Cardiac fibroblast (primary cell): ENCODE measurements around the gene TBC1D5.

ENCODE experiments used
- DNase-seq, 2 donors: peaks; one replicate each; pipeline versions ENCODE4 v3.0.0 to v3.0.0-alpha.2; 2010; ENCODE audit warnings: low read depth in 2 of 2
- H3K4me3 ChIP-seq, 2 donors: replicated peaks in 1 of 2; 1 replicate in 1 of 2; 2 replicates in 1 of 2; pipeline ENCODE4 v1.5.1; 2011; ENCODE audit warnings: low read depth in 2 of 2, low read length in 2 of 2, mild to moderate bottlenecking in 2 of 2, moderate library complexity in 1 of 2
- TF ChIP-seq, protein P1 (sequence below): IDR thresholded peaks from one replicate; pipeline ENCODE4 v1.5.1; 2011; ENCODE audit warnings: low read depth, mild to moderate bottlenecking, low read length, inconsistent platforms

Gene TBC1D5

DNA sequence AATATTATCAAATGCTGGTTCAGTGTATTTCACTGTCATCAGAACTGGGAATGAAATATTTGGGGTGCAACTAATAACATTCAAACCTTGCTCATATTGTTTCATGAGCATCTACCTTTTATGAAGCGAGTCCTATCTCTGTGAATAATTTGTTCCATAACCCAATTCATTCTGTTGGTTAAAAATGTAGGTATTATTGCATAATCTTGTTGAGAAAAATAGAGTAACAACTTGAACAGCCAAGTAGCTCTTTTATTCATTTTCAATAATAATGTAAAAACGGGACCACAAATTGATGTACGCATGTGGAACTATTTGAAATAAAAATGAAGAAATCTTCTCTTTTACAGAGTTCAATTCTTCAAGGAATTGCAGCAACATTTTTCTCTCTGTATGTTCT is 30.1 kb upstream of the TBC1D5 start:
- TF ChIP-seq, protein P1, sequence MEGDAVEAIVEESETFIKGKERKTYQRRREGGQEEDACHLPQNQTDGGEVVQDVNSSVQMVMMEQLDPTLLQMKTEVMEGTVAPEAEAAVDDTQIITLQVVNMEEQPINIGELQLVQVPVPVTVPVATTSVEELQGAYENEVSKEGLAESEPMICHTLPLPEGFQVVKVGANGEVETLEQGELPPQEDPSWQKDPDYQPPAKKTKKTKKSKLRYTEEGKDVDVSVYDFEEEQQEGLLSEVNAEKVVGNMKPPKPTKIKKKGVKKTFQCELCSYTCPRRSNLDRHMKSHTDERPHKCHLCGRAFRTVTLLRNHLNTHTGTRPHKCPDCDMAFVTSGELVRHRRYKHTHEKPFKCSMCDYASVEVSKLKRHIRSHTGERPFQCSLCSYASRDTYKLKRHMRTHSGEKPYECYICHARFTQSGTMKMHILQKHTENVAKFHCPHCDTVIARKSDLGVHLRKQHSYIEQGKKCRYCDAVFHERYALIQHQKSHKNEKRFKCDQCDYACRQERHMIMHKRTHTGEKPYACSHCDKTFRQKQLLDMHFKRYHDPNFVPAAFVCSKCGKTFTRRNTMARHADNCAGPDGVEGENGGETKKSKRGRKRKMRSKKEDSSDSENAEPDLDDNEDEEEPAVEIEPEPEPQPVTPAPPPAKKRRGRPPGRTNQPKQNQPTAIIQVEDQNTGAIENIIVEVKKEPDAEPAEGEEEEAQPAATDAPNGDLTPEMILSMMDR, result no peak
- DNase-seq, result no peak
- H3K4me3 ChIP-seq, result no peak overlapping the region

DNA sequence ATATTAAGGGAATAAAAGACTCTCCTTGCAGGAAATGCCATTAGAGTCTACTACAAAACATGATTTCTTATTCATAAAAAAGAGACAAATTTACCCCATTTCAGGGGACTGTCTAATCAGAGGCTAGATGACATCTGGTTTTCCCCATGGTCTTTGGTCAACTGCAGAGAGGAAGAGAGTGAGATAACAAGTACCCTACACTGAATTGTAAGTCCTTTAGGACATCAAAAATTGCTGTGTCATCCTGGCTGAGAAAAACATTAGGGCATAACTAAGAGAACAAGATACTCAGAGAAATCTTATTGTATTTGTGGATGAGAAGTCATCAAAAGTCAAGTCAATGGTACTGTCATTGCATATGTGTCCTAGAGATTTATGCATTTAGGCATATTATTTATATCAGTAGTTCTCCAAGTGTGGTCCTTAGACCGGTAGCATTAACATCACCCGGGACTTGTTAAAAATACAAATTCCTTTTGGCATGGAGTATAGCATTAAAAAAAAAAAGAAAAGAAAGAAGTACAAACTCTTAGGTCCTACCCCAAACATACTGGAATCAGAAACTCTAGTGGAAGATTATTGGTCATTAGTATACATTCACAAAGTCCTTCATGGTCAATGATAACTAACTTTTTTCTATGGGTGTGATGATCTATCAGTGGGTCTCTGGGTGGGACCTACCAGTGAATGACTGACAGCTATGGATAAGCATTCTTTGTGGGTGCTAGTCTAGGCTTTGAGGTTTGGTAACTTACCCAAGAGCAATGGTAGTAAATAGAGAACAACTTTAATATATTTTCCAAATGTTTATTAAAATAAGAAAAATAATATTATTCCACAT is 29.0 kb upstream of the TBC1D5 start:
- peak; percentile 25 to 36 for DNase-seq
- no peak overlapping the region for H3K4me3 ChIP-seq
- TF ChIP-seq, protein P1, result no peak

DNA sequence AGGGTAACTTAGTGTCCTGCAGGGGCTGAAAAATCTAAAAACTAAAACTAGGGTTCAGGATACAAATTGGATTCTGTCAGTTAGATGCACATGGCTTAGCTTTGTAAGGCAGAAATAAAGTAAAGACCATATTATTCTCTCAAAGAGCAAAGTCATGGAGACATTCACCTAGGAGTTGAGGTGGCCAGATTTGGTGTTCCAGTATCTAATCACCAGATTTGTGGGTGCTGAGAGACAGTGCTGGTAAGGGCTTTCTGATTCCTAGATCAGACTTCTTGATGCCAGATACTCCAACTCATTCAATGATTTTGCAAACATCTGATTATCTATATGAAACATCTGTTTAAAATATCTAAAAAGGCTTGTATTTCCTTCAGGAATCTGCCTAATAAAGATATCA is 28.3 kb upstream of the TBC1D5 start:
- DNase-seq, result no peak
- H3K4me3 ChIP-seq, result no peak overlapping the region
- TF ChIP-seq, protein P1, result no peak

DNA sequence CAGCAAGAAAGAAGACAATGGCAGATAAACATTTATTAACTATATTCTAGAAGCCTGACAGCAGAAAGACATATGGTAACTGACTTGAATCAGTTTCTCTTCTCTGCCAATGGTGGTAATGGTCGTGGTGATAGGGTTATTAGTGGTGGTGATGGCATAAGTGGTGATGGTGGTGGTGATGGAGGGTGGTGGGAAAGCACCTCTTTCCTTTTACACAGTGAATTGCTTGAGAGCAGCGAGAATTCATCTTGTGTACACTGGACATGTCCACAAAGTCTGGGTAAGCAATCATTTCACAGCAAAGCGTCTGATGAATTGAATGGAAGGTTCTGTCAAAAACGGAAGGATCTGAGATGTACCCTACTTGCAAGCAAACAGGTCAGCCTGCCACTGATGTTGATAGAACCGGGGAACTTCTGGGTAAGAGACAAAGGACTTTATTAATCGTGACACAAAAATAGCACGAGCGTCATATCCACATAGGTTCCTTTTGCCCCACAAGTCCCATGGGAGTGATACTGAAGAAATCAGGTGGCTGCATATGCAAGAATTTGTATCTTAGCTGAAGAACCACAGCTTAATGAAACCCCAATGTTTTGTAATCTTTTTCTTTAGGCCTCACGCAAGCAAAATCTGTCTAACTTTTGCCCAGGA is 23.5 kb upstream of the TBC1D5 start:
- TF ChIP-seq, protein P1, result no peak
- DNase-seq, result no peak
- H3K4me3 ChIP-seq, result no peak overlapping the region

DNA sequence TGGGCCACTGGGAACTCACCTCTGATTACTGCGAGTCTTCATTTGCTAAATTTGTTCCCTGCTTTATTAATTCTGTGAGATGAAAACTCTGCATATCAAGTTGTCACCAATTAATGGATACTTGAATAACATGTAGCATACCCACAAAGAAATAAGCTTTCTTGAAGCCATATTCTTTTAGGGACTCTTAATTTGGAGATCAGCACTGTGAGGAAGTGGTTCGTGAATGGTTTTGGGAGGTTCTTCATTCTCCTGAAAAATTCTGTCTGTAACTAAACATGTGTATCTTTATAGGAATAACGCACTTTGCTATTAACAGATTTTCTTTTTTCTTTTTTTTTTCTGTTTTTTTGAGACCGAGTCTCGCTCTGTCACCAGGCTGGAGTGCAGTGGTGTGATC is 19.1 kb upstream of the TBC1D5 start:
- DNase-seq, result no peak
- TF ChIP-seq, protein P1, result no peak
- no peak overlapping the region for H3K4me3 ChIP-seq

DNA sequence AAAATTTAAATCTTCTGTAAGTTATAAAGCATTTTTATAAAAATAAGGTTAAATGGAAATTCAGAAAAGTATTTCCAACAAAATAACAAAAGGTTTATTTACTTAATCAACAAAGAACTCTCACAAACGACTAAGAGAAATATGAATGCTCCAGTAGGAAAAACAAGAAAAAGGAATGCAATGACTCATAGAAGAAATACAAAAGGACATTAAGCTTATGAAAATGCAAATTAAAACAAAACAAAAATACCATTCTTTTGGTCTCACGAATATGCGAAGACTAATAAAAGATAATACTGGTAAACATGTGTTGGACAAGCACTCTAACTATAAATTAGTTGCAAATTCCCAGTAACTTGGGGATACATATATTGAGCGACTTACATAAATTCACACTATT is 17.5 kb upstream of the TBC1D5 start:
- TF ChIP-seq, protein P1, result no peak
- H3K4me3 ChIP-seq, result no peak overlapping the region
- peak in 1 of 2 donors; percentile 64 for DNase-seq
